Dermis blood vessel endothelial cell (primary cell): ENCODE measurements around the gene TEX22. TPM values are rescaled to one million over a fixed set of nuclear protein-coding genes. Genes with fewer than 3 reads are reported as not detected.

Source experiments
- DNase-seq: peaks from one replicate; pipeline ENCODE4 v3.0.0; 2010
- total RNA-seq: library from RNA; depleted of rRNA; stranded (reverse); fragments of >200 nt; gene quantifications from 2 replicates; pipeline ENCODE4 v1.2.3, GENCODE V29; 2014

The TEX22 gene
- total RNA-seq, 1 donor from 2014 or later = 0.17 TPM

DNA sequence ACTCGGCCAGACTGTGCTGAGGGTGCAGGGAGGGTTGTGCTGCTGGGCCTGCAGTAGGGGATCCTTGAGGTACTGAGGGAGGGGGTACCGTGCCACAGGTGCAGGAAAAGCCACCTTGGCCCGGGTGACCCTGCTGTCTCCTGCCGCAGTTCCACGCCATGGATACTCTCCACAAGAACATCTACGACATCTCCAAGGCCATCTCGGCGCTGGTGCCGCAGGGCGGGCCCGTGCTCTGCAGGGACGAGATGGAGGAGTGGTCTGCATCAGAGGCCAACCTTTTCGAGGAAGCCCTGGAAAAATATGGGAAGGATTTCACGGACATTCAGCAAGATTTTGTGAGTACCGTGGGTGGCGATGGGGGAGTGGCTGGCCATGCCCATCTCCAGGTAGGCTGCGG, 62.3 kb downstream of the TEX22 start:
- no peak for DNase-seq

DNA sequence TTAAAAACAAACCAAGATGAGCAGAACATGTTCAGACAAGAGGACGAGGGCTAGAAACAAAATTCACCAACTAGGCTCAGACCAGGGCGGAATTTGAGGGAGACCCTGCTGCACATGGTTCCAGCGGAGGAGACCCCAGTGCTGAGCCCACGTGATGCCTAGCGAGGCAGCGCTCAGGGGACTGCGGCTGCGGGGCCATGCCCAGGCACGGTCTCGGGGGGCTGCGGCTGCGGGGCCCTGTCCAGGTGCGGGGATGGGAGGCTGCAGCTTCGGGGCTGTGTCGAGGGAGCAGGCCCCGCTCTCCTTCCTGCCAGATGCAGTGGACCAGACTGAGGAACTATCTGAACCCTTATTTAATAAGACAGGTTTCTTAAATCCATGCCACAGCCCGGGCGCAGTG, 63.6 kb downstream of the TEX22 start:
- DNase-seq = no peak

Other genes starting within 250 kb of the TEX22 start
- gene JAG2, start 229.8 kb upstream of the TEX22 start, total RNA-seq = 72.5 and 76.1 TPM in 2 replicates
- gene NUDT14, start 217.2 kb upstream of the TEX22 start, total RNA-seq = 38.7 and 77.4 TPM in 2 replicates
- 68.1 and 81.5 TPM in 2 replicates for gene BTBD6, start 150.0 kb upstream of the TEX22 start, total RNA-seq
- gene BRF1, start 97.5 kb upstream of the TEX22 start, total RNA-seq = 56.5 and 71.5 TPM in 2 replicates
- gene PACS2, start 83.8 kb upstream of the TEX22 start, total RNA-seq = 63.6 and 74.0 TPM in 2 replicates
- 43.4 and 55.5 TPM in 2 replicates for gene MTA1, start 21.3 kb downstream of the TEX22 start, total RNA-seq
- 265 and 324 TPM in 2 replicates for gene CRIP2, start 76.3 kb downstream of the TEX22 start, total RNA-seq
- gene CRIP1, start 88.3 kb downstream of the TEX22 start, total RNA-seq = 0.42 and 0.68 TPM in 2 replicates
- gene TEDC1, start 92.7 kb downstream of the TEX22 start, total RNA-seq = 9.7 and 18.0 TPM in 2 replicates
- gene TMEM121, start 128.0 kb downstream of the TEX22 start, total RNA-seq = 4.6 and 11.7 TPM in 2 replicates